ENCODE measurements around the gene PCDHGA8.

DNA sequence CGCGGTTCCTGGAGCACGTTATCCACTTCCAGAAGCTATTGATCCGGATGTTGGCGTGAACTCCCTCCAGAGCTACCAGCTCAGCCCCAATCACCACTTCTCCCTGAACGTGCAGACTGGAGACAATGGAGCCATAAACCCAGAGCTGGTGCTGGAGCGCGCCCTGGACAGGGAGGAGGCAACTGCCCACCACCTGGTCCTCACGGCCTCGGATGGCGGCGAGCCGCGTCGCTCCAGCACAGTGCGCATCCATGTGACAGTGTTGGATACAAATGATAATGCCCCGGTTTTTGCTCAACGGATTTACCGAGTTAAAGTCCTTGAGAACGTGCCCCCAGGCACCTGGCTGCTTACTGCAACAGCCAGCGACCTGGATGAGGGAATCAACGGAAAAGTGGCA is 11.0 kb downstream of the PCDHGA8 start:
- TF ChIP-seq, protein P1, sequence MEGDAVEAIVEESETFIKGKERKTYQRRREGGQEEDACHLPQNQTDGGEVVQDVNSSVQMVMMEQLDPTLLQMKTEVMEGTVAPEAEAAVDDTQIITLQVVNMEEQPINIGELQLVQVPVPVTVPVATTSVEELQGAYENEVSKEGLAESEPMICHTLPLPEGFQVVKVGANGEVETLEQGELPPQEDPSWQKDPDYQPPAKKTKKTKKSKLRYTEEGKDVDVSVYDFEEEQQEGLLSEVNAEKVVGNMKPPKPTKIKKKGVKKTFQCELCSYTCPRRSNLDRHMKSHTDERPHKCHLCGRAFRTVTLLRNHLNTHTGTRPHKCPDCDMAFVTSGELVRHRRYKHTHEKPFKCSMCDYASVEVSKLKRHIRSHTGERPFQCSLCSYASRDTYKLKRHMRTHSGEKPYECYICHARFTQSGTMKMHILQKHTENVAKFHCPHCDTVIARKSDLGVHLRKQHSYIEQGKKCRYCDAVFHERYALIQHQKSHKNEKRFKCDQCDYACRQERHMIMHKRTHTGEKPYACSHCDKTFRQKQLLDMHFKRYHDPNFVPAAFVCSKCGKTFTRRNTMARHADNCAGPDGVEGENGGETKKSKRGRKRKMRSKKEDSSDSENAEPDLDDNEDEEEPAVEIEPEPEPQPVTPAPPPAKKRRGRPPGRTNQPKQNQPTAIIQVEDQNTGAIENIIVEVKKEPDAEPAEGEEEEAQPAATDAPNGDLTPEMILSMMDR (IDR thresholded peaks at IDR 0.05; ENCODE audit: insufficient read depth, low read length) = no peak
- TF ChIP-seq, protein P2, sequence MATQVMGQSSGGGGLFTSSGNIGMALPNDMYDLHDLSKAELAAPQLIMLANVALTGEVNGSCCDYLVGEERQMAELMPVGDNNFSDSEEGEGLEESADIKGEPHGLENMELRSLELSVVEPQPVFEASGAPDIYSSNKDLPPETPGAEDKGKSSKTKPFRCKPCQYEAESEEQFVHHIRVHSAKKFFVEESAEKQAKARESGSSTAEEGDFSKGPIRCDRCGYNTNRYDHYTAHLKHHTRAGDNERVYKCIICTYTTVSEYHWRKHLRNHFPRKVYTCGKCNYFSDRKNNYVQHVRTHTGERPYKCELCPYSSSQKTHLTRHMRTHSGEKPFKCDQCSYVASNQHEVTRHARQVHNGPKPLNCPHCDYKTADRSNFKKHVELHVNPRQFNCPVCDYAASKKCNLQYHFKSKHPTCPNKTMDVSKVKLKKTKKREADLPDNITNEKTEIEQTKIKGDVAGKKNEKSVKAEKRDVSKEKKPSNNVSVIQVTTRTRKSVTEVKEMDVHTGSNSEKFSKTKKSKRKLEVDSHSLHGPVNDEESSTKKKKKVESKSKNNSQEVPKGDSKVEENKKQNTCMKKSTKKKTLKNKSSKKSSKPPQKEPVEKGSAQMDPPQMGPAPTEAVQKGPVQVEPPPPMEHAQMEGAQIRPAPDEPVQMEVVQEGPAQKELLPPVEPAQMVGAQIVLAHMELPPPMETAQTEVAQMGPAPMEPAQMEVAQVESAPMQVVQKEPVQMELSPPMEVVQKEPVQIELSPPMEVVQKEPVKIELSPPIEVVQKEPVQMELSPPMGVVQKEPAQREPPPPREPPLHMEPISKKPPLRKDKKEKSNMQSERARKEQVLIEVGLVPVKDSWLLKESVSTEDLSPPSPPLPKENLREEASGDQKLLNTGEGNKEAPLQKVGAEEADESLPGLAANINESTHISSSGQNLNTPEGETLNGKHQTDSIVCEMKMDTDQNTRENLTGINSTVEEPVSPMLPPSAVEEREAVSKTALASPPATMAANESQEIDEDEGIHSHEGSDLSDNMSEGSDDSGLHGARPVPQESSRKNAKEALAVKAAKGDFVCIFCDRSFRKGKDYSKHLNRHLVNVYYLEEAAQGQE (IDR thresholded peaks at IDR 0.05; ENCODE audit: insufficient replicate concordance, low read depth) = no peak

All from HL-60 (cell line).